SJCRH30 (cell line): ENCODE data around the gene ZBTB24. TPM values are rescaled to one million over a fixed set of nuclear protein-coding genes. Genes with fewer than 3 reads are reported as not detected.

Experiments used
- DNase-seq, 2 experiments: peaks; one replicate each; pipeline ENCODE4 v3.0.0-alpha.2; 2015 to 2020
- H3K27ac ChIP-seq: fragments of 250-450 bp; sonication (Bioruptor Pico); 2 replicates; pipeline ENCODE4 v1.5.1; 2020; ENCODE audit warnings: mild to moderate bottlenecking, moderate library complexity
- H3K27me3 ChIP-seq: fragments of 250-450 bp; sonication (Bioruptor Pico); 2 replicates; pipeline ENCODE4 v1.5.1; 2020; ENCODE audit warnings: mild to moderate bottlenecking, moderate library complexity
- H3K36me3 ChIP-seq: fragments of 250-450 bp; sonication (Bioruptor Pico); 2 replicates; pipeline ENCODE4 v1.5.1; 2020; ENCODE audit warnings: mild to moderate bottlenecking, moderate library complexity
- H3K4me1 ChIP-seq: fragments of 250-450 bp; sonication (Bioruptor Pico); 2 replicates; pipeline ENCODE4 v1.5.1; 2020; ENCODE audit warnings: mild to moderate bottlenecking, moderate library complexity
- H3K4me3 ChIP-seq: fragments of 250-450 bp; sonication (Bioruptor Pico); 2 replicates; pipeline ENCODE4 v1.5.1; 2020; ENCODE audit warnings: mild to moderate bottlenecking, moderate library complexity
- H3K9me3 ChIP-seq: fragments of 250-450 bp; sonication (Bioruptor Pico); replicated peaks from 2 replicates; pipeline ENCODE4 v1.5.1; 2020; ENCODE audit warnings: mild to moderate bottlenecking, moderate library complexity
- total RNA-seq: library from RNA; depleted of rRNA; stranded (reverse); fragments of >200 nt; shearing (Covaris generic); gene quantifications from 2 replicates; pipeline ENCODE4 v1.2.3, GENCODE V29; 2014

The ZBTB24 gene
- total RNA-seq, 1 experiment from 2014 or later: 17.5 TPM

GRCh38 chr6:109485266-109485935, 2.4 kb upstream of the ZBTB24 start:
- Histone ChIP-seq H3K36me3 (peaks cover 16% of the 10 kb centered on the region), H3K27ac (no peak overlapping the region), H3K27me3 (no peaks in the 10 kb centered on the region), H3K4me1 (peaks cover 31% of the 10 kb centered on the region), H3K4me3 (no peak overlapping the region), H3K9me3 (no peaks in the 10 kb centered on the region)
- DNase-seq: peak in 1 of 2 experiments; percentile 32

- Histone ChIP-seq H3K4me1 (peaks cover 30% of the 10 kb centered on the region), H3K27me3 (no peaks in the 10 kb centered on the region), H3K27ac (peak overlapping the region; percentile 32), H3K4me3 (peak overlapping the region; percentile 61), H3K36me3 (peaks cover 26% of the 10 kb centered on the region), H3K9me3 (no peaks in the 10 kb centered on the region)
- DNase-seq: peak; percentile 58 to 74
These were observed 1.1 kb upstream of the ZBTB24 start for GRCh38 chr6:109484122-109484521.

- peaks cover 30% of the 10 kb centered on the region for H3K4me1 ChIP-seq
- H3K4me3 ChIP-seq: peak overlapping the region; percentile 61
- H3K9me3 ChIP-seq: no peaks in the 10 kb centered on the region
- peaks cover 28% of the 10 kb centered on the region for H3K36me3 ChIP-seq
- DNase-seq: no peak
- no peaks in the 10 kb centered on the region for H3K27me3 ChIP-seq
- peak overlapping the region; percentile 32 for H3K27ac ChIP-seq
These were observed 677 bp upstream of the ZBTB24 start for GRCh38 chr6:109483735-109484057.

DNA sequence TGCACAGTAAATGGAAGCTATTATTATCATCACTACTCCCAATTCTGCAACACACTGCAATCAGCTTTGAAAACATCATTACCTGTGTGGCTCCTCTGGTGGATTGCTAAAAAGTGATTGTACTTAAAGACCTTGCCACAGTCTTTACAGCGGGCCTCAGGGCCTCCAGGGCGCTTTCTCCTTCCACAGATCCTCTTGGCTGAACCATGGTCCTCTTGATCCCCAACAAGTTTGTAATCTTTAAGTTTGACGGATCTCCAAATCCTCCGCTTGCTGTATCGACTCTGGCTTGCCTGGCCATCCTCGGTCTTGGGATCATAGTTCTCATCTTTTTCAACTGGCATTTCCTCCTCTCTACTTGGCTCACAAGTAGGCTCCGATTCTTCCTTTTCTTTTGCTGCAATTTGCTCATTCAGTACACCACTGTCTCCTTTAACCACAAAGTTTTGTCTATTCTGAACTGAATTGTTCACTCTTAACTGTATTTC, 2.0 kb downstream of the ZBTB24 start:
- Histone ChIP-seq H3K27me3 (no peaks in the 10 kb centered on the region), H3K4me1 (peaks cover 25% of the 10 kb centered on the region), H3K27ac (no peak overlapping the region), H3K4me3 (no peak overlapping the region), H3K9me3 (no peaks in the 10 kb centered on the region), H3K36me3 (peaks cover 40% of the 10 kb centered on the region)
- no peak for DNase-seq

DNA sequence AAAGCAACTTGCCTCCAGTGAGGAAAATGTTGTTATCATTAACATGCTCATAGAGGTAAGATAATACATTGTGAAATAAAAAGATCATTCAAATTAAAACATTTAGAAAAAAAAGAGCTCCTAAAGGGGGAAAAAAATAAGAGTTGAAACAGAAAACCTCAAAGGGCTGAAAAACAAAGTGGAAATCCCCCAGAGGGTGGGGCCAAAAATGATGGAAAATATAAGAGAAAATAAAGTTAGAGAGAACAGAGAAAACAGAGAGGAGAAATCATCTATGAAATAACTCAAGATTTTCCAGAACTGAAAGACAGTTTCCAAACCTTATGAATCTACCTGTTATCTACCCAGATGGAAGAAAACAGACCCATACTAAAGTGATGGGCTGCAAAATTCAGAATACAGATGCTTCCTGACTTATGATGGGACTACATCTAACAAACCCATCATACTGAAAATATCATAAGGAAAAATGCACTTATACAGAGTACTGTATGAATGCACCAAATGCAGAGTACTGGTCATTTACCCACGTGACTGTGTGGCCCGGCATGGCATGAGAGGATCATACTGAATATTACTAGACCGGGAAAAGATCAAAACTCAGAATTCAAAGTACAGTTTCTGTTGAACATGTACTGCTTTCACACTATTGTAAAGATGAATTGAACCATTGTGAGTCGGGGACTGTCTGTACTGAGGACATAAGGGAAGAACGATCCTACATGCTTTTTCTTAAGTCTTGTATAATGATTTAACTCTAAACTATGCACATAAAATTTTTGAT, 4.0 kb downstream of the ZBTB24 start:
- Histone ChIP-seq H3K4me1 (peaks cover 12% of the 10 kb centered on the region), H3K9me3 (no peaks in the 10 kb centered on the region), H3K27ac (no peak overlapping the region), H3K4me3 (no peak overlapping the region), H3K36me3 (peaks cover 59% of the 10 kb centered on the region), H3K27me3 (no peaks in the 10 kb centered on the region)
- DNase-seq: no peak

GRCh38 chr6:109478222-109478805, 4.7 kb downstream of the ZBTB24 start:
- Histone ChIP-seq H3K27ac (no peak overlapping the region), H3K9me3 (no peaks in the 10 kb centered on the region), H3K27me3 (no peaks in the 10 kb centered on the region), H3K4me1 (peaks cover 9% of the 10 kb centered on the region), H3K36me3 (peaks cover 62% of the 10 kb centered on the region), H3K4me3 (no peak overlapping the region)
- no peak for DNase-seq

DNA sequence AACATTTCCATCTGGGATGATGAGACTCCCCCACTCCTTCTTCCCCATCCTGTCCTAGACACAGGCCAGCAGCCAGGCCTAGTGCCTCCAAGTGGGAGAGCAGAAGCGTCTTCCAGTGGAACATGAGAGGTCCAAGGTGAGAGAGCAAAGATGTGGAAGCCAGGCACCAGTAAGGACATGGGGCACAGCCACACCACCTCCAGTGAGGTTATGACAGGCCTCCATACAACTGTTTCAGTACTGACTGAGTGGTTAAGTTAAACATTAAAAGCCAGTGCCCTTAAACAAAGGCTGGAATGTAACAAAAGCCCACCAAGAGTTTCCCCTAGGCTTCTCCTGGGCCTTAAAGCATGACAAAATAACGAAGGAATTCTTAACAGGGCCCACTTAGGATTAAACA, 5.3 kb downstream of the ZBTB24 start:
- H3K36me3 ChIP-seq: peaks cover 66% of the 10 kb centered on the region
- H3K9me3 ChIP-seq: no peaks in the 10 kb centered on the region
- H3K4me3 ChIP-seq: no peak overlapping the region
- H3K27me3 ChIP-seq: no peaks in the 10 kb centered on the region
- peaks cover 9% of the 10 kb centered on the region for H3K4me1 ChIP-seq
- DNase-seq: no peak
- H3K27ac ChIP-seq: no peak overlapping the region

GRCh38 chr6:109477184-109477583, 5.8 kb downstream of the ZBTB24 start:
- no peaks in the 10 kb centered on the region for H3K27me3 ChIP-seq
- no peak for DNase-seq
- H3K9me3 ChIP-seq: no peaks in the 10 kb centered on the region
- H3K4me3 ChIP-seq: no peak overlapping the region
- H3K4me1 ChIP-seq: peaks cover 9% of the 10 kb centered on the region
- no peak overlapping the region for H3K27ac ChIP-seq
- peaks cover 71% of the 10 kb centered on the region for H3K36me3 ChIP-seq

DNA sequence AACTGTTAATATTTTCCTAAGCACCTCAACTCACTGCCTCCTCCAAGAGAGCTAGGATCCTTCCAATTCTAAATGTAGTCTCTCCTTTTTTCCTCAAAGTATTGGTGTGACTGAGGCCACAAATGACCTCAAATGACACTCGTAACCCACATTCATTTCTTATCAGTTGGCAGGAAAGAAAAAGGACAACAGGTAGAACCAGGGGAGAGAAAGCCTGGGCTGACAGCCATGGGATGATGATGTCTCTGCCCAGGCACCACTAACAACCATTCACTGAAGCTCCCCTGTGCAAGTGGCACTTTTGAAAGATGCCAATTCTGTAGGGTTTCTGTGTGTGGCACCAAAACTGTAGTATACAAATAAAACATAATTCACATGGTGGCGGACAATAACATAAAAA, 7.4 kb downstream of the ZBTB24 start:
- H3K27ac ChIP-seq: no peak overlapping the region
- no peak overlapping the region for H3K4me3 ChIP-seq
- H3K36me3 ChIP-seq: peaks cover 67% of the 10 kb centered on the region
- no peaks in the 10 kb centered on the region for H3K9me3 ChIP-seq
- no peak for DNase-seq
- peaks cover 4% of the 10 kb centered on the region; the same call in 1 of the 2 replicates for H3K4me1 ChIP-seq
- H3K27me3 ChIP-seq: no peaks in the 10 kb centered on the region

GRCh38 chr6:109474995-109475394, 8.0 kb downstream of the ZBTB24 start:
- peaks cover 61% of the 10 kb centered on the region for H3K36me3 ChIP-seq
- H3K27me3 ChIP-seq: no peaks in the 10 kb centered on the region
- H3K4me3 ChIP-seq: no peak overlapping the region
- H3K4me1 ChIP-seq: peaks cover 4% of the 10 kb centered on the region; the same call in 1 of the 2 replicates
- H3K27ac ChIP-seq: no peak overlapping the region
- no peak for DNase-seq
- H3K9me3 ChIP-seq: no peaks in the 10 kb centered on the region

DNA sequence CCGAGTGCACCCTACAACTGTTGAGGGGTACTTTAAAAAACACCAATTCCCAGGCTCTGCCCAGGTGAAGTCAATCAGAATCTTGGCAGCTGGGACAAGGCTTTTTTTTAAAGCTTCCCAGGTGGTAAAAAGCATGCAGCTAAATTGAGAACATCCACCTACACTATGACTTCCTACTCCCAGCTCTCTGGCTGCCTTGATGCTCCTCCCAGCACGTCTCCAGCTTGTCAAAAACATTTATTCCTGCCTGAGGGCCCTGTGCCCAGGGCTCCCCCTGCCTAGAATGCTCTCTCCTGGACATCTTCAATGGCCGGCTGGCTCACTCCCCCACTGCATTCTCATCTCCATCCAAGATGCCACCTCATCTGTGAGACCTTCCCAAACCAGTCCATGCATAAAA, 9.9 kb downstream of the ZBTB24 start:
- Histone ChIP-seq H3K36me3 (peaks cover 52% of the 10 kb centered on the region), H3K4me1 (no peaks in the 10 kb centered on the region), H3K27ac (no peak overlapping the region), H3K27me3 (no peaks in the 10 kb centered on the region), H3K4me3 (no peak overlapping the region), H3K9me3 (no peaks in the 10 kb centered on the region)
- DNase-seq: no peak

DNA sequence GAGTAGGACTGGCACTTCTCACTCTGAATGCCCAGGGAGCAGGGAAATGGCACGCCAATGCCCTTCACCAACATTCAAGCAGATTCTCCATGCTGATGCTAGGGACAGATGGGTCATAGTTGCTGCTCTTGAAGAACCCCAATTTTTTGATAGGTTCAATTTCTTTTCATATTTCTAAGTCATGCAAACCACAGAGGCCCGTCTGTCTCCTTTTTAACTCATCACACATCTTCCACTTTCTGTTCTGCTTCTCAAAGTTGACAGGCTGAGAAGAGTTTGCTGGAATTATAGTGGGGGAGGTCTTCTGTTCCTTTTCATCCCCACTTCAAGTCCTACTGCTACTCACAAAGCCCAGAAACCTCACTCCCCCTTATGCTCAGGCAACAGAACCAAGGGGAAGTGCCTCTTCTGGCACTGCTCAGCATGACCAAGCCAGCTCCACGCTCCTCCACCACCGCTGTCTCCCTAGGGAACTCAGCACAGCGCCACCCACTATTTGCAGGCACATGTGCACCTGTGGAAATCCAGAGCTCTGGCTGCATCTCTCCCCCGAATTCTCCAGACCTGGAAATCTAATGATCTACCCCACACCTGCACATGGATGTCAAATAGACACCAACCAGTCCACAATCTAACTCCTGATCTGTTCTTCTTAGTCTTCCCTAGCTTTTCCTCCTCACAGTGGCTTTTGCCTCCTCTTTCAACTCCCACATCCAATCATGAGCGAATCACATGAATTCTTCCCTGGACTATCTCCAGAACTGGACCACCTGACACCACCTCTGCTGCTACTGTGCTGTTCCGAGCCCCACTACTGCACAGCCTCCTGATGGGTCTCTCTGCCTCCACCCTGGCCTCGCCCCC, 10.7 kb downstream of the ZBTB24 start:
- H3K4me3 ChIP-seq: no peak overlapping the region
- H3K4me1 ChIP-seq: no peaks in the 10 kb centered on the region
- no peak overlapping the region for H3K27ac ChIP-seq
- H3K27me3 ChIP-seq: no peaks in the 10 kb centered on the region
- peaks cover 55% of the 10 kb centered on the region for H3K36me3 ChIP-seq
- no peaks in the 10 kb centered on the region for H3K9me3 ChIP-seq
- no peak for DNase-seq

- Histone ChIP-seq H3K36me3 (peaks cover 61% of the 10 kb centered on the region), H3K27me3 (no peaks in the 10 kb centered on the region), H3K4me3 (no peak overlapping the region), H3K27ac (no peak overlapping the region), H3K9me3 (no peaks in the 10 kb centered on the region), H3K4me1 (no peaks in the 10 kb centered on the region)
- no peak for DNase-seq
These were observed 11.8 kb downstream of the ZBTB24 start for GRCh38 chr6:109471105-109471810.

DNA sequence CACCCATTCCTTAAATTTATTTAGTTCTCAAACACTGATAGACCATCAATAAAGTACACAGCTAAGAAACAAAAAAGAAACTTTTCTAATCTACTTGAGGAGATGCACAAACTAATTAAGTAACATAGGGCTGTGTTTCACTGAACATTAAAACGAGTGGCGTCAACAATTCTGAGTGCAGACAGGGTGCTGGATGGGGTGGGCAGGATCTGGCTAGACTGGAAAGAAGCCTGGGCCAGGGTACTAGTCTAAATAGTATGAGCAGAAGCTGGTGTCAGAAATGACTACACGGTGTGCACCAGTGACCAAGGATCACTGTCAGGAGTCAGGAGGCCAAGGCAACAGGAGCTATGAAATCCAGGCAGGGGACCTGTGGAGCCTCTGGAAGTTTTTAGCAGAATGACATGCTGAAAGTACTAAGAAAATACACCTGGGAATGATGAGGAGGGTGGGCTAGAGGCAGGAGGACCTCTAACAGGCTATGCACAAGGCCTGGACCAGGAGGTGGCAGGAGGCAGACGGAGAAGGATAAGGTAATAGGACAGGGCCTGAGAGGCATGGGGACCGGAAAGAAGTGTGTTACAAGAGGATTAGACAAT, 13.3 kb downstream of the ZBTB24 start:
- Histone ChIP-seq H3K4me1 (no peaks in the 10 kb centered on the region), H3K27me3 (no peaks in the 10 kb centered on the region), H3K9me3 (no peaks in the 10 kb centered on the region), H3K4me3 (no peak overlapping the region), H3K27ac (no peak overlapping the region), H3K36me3 (peaks cover 63% of the 10 kb centered on the region)
- DNase-seq: no peak
